Measurements from ENCODE around the gene CTDSP1. TPM values are rescaled to one million over a fixed set of nuclear protein-coding genes. Genes with fewer than 3 reads are reported as not detected.

Gene CTDSP1
- total and polyA plus RNA-seq, 4 donors: 61.6 to 162 (median 139) TPM

DNA sequence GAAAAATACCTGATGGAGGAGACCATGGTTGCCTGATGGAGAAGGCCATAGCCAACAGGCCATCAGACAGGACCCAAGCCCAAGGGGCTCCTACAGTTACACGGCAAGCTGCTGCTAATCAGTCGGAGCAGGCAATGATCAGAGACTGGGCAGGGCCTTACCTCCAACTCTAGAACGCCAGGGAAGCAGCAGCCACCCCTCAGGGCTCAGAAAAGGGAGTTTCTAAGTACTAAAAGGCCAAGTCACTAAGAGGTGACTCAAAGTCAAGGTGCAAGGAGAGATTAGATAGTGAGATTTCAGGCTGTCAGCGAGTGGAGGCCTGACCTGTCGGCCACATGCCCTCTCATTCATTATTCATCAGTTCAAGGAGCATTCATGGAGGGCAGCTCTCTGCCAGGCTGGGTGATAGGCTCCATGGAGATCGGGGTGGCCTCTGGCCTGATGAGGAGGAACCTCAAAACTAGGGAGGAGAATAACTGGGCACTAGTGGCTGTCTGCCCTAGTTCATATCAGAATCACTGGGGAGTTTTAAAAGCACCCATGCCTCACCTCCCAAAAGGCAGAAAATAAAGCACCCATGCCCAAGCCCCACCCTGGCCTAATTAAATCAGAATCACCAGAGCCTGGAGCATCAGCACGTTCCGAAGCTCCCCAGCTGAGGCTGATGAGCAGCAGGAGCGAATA lies 22.9 kb downstream of the CTDSP1 start:
- Histone ChIP-seq H3K4me1 (ENCODE audit: control insufficient read depth in 1 of 2, insufficient read depth in 2 of 2, low read length in 2 of 2) (no peaks in the 10 kb centered on the region), H3K27ac (ENCODE audit: low read depth in 1 of 2, low read length in 2 of 2) (no peak overlapping the region), H3K4me3 (ENCODE audit: low read length in 2 of 2) (no peak overlapping the region), H3K36me3 (ENCODE audit: control insufficient read depth in 1 of 2, insufficient read depth in 2 of 2, low read length in 1 of 2) (no peaks in the 10 kb centered on the region), H3K27me3 (ENCODE audit: control insufficient read depth in 1 of 2, insufficient read depth in 2 of 2, low read length in 1 of 2) (no peaks in the 10 kb centered on the region), H3K9me3 (ENCODE audit: control insufficient read depth, low read length) (no peaks in the 10 kb centered on the region)
- DNase-seq: no peak
- intact Hi-C loops (cut with DNase I): no loop called here
- no peak for ATAC-seq (ENCODE audit: low FRiP score)
- WGBS, 2 donors: 88 to 91% methylated on average over 9 of the region's 9 CpGs

DNA sequence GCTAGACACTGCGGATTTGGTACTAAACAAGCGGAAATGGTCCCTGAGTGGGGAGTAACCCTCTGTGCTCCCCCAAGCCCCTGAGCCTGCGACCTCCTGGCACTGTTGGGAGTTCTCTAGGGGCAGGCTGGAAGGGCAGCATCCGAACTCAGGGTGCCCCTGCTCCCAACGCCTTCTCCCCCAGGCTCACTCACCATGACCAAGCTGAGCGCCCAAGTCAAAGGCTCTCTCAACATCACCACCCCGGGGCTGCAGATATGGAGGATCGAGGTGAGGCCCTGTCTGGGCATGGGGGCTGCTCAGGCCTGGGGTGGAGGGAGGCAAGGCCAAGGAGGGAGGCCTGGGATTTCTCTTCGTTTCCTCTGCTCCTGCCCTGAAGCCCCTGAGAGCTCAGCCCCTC lies 23.9 kb downstream of the CTDSP1 start:
- DNase-seq (no peak), ATAC-seq (ENCODE audit: low FRiP score) (no peak)
- Histone ChIP-seq H3K9me3 (ENCODE audit: control insufficient read depth, low read length) (no peaks in the 10 kb centered on the region), H3K27me3 (ENCODE audit: control insufficient read depth in 1 of 2, insufficient read depth in 2 of 2, low read length in 1 of 2) (no peaks in the 10 kb centered on the region), H3K36me3 (ENCODE audit: control insufficient read depth in 1 of 2, insufficient read depth in 2 of 2, low read length in 1 of 2) (no peaks in the 10 kb centered on the region), H3K4me1 (ENCODE audit: control insufficient read depth in 1 of 2, insufficient read depth in 2 of 2, low read length in 2 of 2) (no peaks in the 10 kb centered on the region), H3K4me3 (ENCODE audit: low read length in 2 of 2) (no peak overlapping the region), H3K27ac (ENCODE audit: low read depth in 1 of 2, low read length in 2 of 2) (no peak overlapping the region)
- WGBS, 2 donors: 86 to 87% methylated on average over 9 of the region's 9 CpGs
- intact Hi-C loops (cut with DNase I): no loop called here

DNA sequence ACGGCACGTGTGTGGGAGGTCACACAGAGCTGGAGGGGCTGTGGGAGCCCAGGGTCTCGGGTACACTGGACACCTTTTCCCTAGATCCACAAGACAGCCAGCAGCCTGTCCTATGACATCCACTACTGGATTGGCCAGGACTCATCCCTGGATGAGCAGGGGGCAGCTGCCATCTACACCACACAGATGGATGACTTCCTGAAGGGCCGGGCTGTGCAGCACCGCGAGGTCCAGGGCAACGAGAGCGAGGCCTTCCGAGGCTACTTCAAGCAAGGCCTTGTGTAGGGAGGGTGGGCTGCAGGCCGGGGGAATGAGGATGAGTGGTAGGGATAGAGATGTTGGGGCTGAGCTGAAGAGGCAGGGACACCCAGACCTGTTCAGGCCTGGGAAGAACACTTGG lies 25.9 kb downstream of the CTDSP1 start:
- Histone ChIP-seq H3K36me3 (ENCODE audit: control insufficient read depth in 1 of 2, insufficient read depth in 2 of 2, low read length in 1 of 2) (no peaks in the 10 kb centered on the region), H3K4me3 (ENCODE audit: low read length in 2 of 2) (no peak overlapping the region), H3K9me3 (ENCODE audit: control insufficient read depth, low read length) (no peaks in the 10 kb centered on the region), H3K27ac (ENCODE audit: low read depth in 1 of 2, low read length in 2 of 2) (no peak overlapping the region), H3K27me3 (ENCODE audit: control insufficient read depth in 1 of 2, insufficient read depth in 2 of 2, low read length in 1 of 2) (no peaks in the 10 kb centered on the region), H3K4me1 (ENCODE audit: control insufficient read depth in 1 of 2, insufficient read depth in 2 of 2, low read length in 2 of 2) (no peaks in the 10 kb centered on the region)
- WGBS, 2 donors: 83 to 86% methylated on average over 10 of the region's 10 CpGs
- intact Hi-C loops (cut with DNase I): no loop called here
- no peak for DNase-seq
- no peak for ATAC-seq (ENCODE audit: low FRiP score)

DNA sequence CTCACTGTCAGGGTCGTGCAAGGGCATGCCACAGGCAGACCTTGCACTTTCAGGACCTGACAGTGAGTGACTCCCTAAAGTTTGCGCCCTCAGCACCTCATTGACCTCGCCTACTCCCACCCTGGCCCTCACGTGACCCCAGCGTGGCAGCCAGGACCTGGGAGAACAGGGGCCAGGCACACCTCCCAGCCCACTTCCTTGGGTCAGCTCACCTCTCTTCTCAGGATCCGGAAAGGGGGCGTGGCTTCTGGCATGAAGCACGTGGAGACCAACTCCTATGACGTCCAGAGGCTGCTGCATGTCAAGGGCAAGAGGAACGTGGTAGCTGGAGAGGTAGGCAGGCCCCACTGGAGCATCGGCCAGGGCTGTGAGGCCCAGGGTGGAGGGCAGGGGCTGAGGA lies 28.1 kb downstream of the CTDSP1 start:
- Histone ChIP-seq H3K9me3 (ENCODE audit: control insufficient read depth, low read length) (no peaks in the 10 kb centered on the region), H3K27me3 (ENCODE audit: control insufficient read depth in 1 of 2, insufficient read depth in 2 of 2, low read length in 1 of 2) (no peaks in the 10 kb centered on the region), H3K4me3 (ENCODE audit: low read length in 2 of 2) (no peak overlapping the region), H3K27ac (ENCODE audit: low read depth in 1 of 2, low read length in 2 of 2) (no peak overlapping the region), H3K36me3 (ENCODE audit: control insufficient read depth in 1 of 2, insufficient read depth in 2 of 2, low read length in 1 of 2) (no peaks in the 10 kb centered on the region), H3K4me1 (ENCODE audit: control insufficient read depth in 1 of 2, insufficient read depth in 2 of 2, low read length in 2 of 2) (no peaks in the 10 kb centered on the region)
- no peak for ATAC-seq (ENCODE audit: low FRiP score)
- 68 to 72% methylated on average over 11 of the region's 11 CpGs for WGBS, 2 donors
- intact Hi-C loops (cut with DNase I): no loop called here
- peak; percentile 21 to 56 for DNase-seq

DNA sequence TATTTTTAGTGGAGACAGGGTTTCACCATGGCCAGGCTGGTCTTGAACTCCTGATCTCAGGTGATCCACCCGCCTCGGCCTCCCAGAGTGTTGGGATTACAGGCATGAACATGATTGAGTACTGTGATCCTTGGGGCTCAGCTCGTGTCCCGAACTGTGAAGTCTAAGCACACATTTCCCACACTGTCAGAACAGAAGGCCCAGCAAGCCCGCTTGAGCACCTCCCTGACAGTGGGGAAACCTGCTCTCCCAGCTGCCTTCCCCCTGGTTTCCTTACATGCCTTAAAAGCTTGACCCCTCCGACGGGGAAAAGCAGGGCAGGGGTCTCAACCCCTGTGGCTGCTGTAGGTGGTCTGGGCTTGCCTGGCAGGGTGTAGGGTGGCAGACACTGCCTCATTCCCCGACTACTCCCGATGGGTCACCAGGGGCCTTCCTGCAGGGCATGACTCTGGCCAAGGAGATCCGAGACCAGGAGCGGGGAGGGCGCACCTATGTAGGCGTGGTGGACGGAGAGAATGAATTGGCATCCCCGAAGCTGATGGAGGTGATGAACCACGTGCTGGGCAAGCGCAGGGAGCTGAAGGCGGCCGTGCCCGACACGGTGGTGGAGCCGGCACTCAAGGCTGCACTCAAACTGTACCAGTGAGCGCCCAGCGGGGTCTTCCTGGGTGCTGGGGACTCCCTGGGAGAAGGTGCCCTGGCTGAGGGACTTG lies 29.3 kb downstream of the CTDSP1 start:
- ATAC-seq (ENCODE audit: low FRiP score) (no peak), DNase-seq (peak; percentile 32 to 49)
- intact Hi-C loops (cut with DNase I): no loop called here
- 92 to 95% methylated on average over 24 of the region's 24 CpGs for WGBS, 2 donors
- Histone ChIP-seq H3K9me3 (ENCODE audit: control insufficient read depth, low read length) (no peaks in the 10 kb centered on the region), H3K27me3 (ENCODE audit: control insufficient read depth in 1 of 2, insufficient read depth in 2 of 2, low read length in 1 of 2) (no peaks in the 10 kb centered on the region), H3K36me3 (ENCODE audit: control insufficient read depth in 1 of 2, insufficient read depth in 2 of 2, low read length in 1 of 2) (no peaks in the 10 kb centered on the region), H3K27ac (ENCODE audit: low read depth in 1 of 2, low read length in 2 of 2) (no peak overlapping the region), H3K4me1 (ENCODE audit: control insufficient read depth in 1 of 2, insufficient read depth in 2 of 2, low read length in 2 of 2) (no peaks in the 10 kb centered on the region), H3K4me3 (ENCODE audit: low read length in 2 of 2) (no peak overlapping the region)

DNA sequence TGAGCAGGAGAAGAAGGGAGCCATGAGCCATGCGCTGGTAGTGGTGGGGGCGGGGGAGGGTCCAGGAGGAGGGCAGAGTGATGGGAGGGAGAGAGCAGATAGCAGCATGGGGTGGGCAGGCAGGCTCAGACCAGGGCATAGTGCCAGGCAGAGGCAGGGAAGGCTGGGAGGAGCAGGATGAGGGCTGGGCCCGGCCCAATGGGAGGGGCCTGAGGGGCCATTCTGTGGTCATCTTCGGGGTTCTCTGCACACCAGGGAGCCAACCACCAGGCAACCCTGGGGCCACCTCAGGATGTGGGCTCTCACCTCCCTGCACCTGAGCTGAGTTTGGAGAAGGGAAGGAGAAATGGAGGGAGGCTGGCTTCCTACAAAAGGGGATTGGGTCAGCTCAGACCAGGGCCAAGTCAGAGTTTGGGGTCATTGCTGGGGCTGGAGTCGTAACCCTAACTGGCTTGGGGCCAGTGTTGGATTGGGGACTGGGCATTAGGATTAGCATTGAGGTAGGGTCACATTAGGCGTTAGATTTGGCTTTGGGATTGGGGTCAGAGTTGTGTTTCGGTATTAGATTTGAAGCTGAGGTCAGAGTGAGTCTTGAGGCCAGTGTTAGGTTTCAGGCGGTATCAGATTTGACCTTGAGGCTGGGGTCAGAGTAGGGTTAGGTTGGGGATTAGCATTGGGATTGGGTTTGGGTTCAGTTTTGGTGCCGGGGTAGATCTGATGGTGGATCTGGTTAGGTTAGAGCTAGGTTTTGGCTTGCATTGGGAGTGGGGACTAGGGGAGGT lies 30.4 kb downstream of the CTDSP1 start:
- ATAC-seq (ENCODE audit: low FRiP score): no peak

DNA sequence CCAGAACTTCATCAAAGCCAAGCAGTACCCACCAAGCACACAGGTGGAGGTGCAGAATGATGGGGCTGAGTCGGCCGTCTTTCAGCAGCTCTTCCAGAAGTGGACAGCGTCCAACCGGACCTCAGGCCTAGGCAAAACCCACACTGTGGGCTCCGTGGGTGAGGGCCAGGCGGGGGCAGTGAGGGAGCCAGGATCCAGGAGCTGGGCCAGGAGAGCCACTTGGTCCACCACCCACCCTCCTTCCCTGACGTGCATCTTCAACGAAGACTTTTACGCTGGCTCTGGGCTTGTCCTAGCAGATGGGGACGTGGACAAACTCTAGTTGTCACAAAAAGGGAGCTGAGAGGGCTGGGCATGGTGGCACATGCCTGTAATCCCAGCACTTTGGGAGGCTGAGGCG lies 31.1 kb downstream of the CTDSP1 start:
- Histone ChIP-seq H3K36me3 (ENCODE audit: control insufficient read depth in 1 of 2, insufficient read depth in 2 of 2, low read length in 1 of 2) (no peaks in the 10 kb centered on the region), H3K9me3 (ENCODE audit: control insufficient read depth, low read length) (no peaks in the 10 kb centered on the region), H3K4me3 (ENCODE audit: low read length in 2 of 2) (no peak overlapping the region), H3K27me3 (ENCODE audit: control insufficient read depth in 1 of 2, insufficient read depth in 2 of 2, low read length in 1 of 2) (no peaks in the 10 kb centered on the region), H3K4me1 (ENCODE audit: control insufficient read depth in 1 of 2, insufficient read depth in 2 of 2, low read length in 2 of 2) (no peaks in the 10 kb centered on the region), H3K27ac (ENCODE audit: low read depth in 1 of 2, low read length in 2 of 2) (no peak overlapping the region)
- ATAC-seq (ENCODE audit: low FRiP score) (no peak), DNase-seq (peak; percentile 35 to 36)
- intact Hi-C loops (cut with DNase I): no loop called here
- WGBS, 2 donors: 90 to 93% methylated on average over 11 of the region's 11 CpGs

More for the DNA sequence above, 30.4 kb downstream of the CTDSP1 start:
- Histone ChIP-seq H3K27me3 (ENCODE audit: control insufficient read depth in 1 of 2, insufficient read depth in 2 of 2, low read length in 1 of 2) (no peaks in the 10 kb centered on the region), H3K36me3 (ENCODE audit: control insufficient read depth in 1 of 2, insufficient read depth in 2 of 2, low read length in 1 of 2) (no peaks in the 10 kb centered on the region), H3K4me1 (ENCODE audit: control insufficient read depth in 1 of 2, insufficient read depth in 2 of 2, low read length in 2 of 2) (no peaks in the 10 kb centered on the region), H3K9me3 (ENCODE audit: control insufficient read depth, low read length) (no peaks in the 10 kb centered on the region), H3K27ac (ENCODE audit: low read depth in 1 of 2, low read length in 2 of 2) (no peak overlapping the region), H3K4me3 (ENCODE audit: low read length in 2 of 2) (no peak overlapping the region)
- peak; percentile 14 to 51 for DNase-seq
- 63 to 69% methylated on average over 8 to 9 of the region's 9 CpGs for WGBS, 2 donors
- intact Hi-C loops (cut with DNase I): no loop called here

DNA sequence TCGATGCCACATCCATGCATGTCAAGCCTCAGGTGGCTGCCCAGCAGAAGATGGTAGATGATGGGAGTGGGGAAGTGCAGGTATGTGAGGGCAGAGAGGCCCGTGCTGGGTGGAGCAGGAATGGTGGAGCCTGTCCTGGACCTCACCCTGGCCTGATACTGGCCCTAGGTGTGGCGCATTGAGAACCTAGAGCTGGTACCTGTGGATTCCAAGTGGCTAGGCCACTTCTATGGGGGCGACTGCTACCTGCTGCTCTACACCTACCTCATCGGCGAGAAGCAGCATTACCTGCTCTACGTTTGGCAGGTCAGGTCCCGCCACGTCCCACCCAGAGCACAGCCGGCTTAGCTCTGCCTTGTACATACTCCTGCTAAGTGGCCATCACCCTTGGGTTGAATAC lies 32.2 kb downstream of the CTDSP1 start:
- ATAC-seq (ENCODE audit: low FRiP score) (no peak), DNase-seq (peak; percentile 17 to 57)

More for the DNA sequence above, 32.2 kb downstream of the CTDSP1 start:
- H3K27me3 ChIP-seq (ENCODE audit: control insufficient read depth in 1 of 2, insufficient read depth in 2 of 2, low read length in 1 of 2): no peaks in the 10 kb centered on the region
- H3K4me3 ChIP-seq (ENCODE audit: low read length in 2 of 2): no peak overlapping the region
- intact Hi-C loops (cut with DNase I): no loop called here
- no peaks in the 10 kb centered on the region for H3K36me3 ChIP-seq (ENCODE audit: control insufficient read depth in 1 of 2, insufficient read depth in 2 of 2, low read length in 1 of 2)
- no peaks in the 10 kb centered on the region for H3K9me3 ChIP-seq (ENCODE audit: control insufficient read depth, low read length)
- no peaks in the 10 kb centered on the region for H3K4me1 ChIP-seq (ENCODE audit: control insufficient read depth in 1 of 2, insufficient read depth in 2 of 2, low read length in 2 of 2)
- WGBS, 2 donors: 81 to 93% methylated on average over 10 of the region's 10 CpGs
- H3K27ac ChIP-seq (ENCODE audit: low read depth in 1 of 2, low read length in 2 of 2): no peak overlapping the region
